Activated CD8-positive, alpha-beta memory T cell treated with anti-CD3 and anti-CD28 coated beads for 1 hour (primary cell): Measurements from ENCODE around the gene EMP2.
"Not testable (repeated sequence)": the region's sequence is repeated elsewhere in the genome, so short reads cannot be mapped to it uniquely, and the experiment has no call there.

Experiments
- DNase-seq, 2 donors: peaks; one replicate each; pipeline ENCODE4 v3.0.0-alpha.2; 2020; ENCODE audit warnings: low read depth in 1 of 2; ENCODE audit errors: extremely low read depth in 1 of 2

Gene EMP2, protein sequence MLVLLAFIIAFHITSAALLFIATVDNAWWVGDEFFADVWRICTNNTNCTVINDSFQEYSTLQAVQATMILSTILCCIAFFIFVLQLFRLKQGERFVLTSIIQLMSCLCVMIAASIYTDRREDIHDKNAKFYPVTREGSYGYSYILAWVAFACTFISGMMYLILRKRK

DNA sequence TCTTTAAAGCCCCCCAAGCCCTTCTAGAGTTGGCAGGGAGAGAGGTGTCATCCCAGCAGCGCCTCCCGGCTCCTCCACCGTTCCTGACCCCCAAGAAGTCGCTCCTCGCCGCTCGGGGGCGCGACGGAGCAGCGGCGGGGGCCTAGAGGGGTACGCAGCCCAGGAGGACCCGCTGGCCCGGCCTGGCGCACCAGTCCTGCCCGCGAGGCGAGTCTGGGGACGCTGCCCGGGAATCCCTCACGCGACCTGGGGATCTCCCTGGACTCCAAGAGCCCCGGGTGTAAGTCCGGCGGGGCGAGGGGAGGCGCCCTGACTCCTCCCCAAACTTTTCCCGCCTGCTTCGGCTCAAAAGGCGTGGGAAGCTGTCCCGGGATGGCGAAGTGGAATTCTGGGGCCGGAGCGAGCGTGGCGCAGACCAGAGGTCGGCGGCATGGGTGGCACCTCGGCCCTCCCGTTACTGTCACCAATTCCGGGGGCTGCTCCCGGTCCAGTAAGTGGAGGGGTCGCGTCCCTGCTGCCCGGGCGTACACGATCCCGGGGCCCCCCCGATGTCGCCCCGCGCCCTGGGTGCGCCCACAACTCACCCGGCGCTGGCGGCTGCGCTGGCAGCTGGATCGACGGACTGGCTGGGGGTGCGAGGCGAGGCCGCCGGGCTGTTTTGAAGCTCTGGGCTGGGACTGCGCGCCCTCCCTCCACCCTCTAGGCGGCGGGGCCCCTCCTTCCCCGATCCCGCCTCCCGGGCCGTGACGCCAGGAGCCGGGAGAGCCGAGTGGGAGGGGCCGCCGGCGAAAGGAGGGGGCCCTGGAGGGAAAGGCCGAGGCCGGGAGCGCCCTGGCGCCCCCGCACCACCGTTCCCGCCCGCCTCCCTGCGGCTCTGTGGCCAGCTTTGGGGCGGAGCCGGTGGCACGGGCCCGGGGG lies at the start of gene EMP2:
EMP2 (minus strand) TSS at position 634 of the 918 bp plus-strand sequence. CDS start 32,981 bp downstream, outside the sequence.
- no peak for DNase-seq

DNA sequence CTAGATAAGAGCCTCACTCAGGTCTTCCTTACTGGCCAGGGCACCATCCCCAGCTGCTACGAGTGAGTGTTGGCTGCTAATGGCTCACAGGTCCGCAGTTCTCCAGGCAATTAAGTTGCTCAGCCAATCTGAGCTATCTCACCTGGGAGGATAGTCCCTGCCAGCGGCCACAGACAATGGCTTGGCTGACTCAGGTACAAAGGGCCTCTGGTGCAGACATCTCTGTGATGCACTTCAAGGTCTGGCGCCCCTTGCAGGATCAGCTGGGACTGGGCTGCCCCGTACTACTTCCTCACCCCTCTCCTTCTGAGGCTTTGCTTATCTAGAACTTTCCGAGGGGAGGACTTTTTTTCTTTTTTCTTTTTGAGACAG lies 49.2 kb upstream of the EMP2 start:
- no peak for DNase-seq

DNA sequence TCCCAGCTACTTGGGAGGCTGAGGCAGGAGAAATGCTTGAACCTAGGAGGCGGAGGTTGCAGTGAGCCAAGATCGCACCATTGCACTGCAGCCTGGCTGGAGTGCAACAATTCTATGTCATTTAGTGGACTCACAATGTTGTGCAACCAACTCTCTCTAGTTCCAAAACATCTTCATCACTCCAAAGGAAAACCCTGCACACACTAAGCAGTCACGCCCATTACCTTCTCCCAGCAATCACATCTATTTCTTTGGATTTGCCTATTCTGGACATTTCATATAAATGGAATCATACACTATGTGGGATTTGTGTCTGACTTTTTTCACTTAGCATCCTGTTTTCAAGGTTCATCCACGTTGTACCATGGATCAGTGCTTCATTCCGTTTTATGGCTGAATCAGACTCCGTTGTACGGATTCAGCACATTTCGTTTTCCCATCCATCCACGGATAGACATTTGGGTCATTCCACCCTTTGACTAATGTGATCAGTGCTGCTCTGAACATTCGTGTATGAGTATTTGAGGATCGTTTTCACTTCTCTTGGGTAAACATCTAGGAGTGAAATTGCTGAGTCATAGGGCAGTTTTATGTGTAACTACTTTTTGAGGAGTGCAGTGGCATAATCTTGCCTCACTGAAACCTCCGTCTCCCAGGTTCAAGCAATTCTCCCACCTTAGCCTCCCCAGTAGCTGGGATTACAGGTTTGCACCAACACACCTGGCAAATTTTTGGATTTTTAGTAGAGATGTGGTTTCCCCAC lies 45.4 kb upstream of the EMP2 start:
- DNase-seq: no peak

DNA sequence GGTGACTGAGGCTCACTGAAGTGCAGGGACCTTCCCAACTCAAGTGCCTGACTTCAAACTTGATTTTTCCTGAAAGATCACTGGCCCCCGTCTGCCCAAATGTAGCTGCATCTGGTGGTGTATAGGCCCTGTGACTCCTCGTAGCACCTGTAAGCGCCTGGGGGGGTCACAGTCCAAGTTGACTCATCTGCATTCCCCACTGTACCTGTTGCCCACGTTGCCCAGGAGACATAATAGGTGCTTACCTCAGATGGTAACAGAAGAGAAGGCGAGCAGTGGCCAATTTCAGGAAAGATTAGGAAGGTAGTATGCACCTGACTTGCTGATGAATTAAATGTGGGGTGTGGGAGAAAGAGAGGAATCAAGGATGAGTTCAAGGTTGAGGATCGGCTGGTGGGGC lies 44.1 kb upstream of the EMP2 start:
- no peak for DNase-seq

DNA sequence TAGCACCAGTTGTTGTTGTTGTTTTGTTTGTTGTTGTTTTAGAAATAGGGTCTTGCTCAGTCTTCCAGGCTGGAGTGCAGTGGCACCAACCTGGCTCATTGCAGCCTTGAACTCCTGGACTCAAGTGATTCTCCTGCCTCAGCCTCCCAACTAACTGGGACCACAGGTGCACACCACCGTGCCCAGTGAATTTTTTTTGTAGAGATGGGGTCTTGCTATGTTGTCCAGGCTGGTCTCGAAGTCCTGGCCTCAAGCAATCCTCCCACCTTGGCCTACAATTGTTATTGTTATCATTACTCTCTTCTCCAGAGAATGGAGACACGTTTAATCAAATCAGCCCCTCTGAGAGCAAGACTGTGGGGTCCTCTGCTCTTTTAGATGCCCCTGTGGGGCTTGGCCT lies 42.7 kb upstream of the EMP2 start:
- DNase-seq: no peak

DNA sequence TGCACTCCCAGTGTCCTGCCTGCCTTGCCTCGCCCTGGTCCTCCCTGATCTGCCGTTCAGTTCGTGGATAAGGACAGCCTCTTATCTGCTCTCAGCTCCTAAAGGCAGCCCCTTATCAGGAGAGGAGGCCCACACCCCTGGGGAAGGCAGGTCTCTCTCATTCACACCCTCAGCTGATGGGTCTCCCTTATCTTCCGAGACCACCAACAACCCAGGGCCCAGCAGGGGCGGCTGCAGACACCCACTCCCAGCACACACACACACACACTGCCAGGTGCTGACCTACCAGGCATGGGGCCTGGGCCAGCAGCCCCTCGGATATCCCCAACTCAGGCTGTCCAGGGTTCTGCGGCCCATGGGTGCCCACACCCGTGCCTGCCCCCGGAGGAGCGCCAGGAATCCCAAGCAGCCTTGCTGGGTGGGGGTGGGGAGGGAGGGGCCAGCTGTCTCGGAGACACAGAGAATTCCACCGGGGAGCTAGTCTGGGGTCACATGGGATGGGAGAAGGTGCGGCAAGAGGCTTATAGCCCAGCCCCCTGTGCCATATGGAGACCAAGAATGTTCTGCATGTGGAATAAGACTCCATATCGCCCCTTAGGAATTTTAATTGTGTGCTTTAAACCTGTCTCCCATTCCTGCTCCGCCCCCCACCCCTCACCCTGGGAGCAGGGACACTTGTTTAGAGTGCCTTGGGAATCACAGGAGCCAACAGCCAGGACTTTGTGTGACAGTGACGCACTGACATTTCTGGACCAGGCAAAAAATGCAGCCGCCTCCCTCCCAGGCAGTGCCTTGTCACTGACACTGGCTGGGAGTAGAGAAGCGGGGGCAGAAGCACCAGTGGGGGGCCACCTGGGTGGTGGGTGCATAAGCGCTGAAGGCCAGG lies 41.9 kb upstream of the EMP2 start:
- no peak for DNase-seq

DNA sequence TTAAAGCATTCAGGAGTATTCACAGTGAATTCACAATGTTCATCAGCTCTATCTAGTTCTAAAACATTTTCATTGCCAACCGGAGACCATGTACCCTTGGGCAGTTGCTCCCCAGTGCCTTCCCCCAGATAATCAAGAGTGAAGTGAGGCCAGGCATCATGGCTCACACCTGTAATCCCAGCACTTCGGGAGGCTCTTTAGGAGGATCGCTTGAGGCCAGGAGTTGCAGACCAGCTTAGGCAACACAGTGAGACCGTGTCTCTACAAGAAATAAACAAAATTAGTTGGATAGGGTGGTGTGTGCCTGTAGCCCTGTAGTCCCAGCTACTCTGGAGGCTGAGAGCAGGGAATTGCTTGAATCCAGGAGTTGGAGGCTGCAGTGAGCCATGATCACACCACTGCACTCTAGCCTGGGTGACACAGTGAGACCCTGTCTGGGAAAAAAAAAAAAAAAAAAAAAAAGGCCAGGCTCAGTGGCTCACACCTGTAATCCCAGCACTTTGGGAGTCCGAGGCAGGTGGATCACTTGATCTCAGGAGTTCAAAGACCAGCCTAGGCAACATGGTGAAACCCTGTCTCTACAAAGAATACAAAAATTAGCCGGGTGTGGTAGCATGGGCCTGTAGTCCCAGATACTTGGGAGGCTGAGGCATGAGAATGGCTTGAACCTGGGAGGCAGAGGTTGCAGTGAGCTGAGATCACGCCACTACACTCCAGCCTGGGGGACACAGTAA lies 41.0 kb upstream of the EMP2 start:
- not testable (repeated sequence) for DNase-seq

DNA sequence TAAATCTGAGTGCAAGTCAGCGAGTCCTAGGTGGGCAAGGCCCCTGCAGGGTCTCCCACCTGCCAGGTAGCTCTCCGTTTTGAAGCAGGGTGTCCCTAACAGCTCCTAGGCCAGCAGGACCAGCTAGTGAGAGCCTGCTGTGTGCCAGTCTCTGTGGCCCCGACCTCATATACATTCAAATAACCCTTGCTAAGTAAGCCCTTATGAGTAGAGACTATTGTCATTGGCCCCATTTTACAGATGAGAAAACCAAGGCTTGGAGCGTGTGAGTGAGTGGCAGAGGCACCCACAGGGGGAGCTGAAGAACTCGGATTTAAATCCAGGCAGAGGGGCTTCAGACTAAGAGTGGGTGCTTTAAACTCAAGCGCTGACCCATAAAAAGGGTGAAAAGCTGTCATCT lies 39.7 kb upstream of the EMP2 start:
- DNase-seq: no peak

DNA sequence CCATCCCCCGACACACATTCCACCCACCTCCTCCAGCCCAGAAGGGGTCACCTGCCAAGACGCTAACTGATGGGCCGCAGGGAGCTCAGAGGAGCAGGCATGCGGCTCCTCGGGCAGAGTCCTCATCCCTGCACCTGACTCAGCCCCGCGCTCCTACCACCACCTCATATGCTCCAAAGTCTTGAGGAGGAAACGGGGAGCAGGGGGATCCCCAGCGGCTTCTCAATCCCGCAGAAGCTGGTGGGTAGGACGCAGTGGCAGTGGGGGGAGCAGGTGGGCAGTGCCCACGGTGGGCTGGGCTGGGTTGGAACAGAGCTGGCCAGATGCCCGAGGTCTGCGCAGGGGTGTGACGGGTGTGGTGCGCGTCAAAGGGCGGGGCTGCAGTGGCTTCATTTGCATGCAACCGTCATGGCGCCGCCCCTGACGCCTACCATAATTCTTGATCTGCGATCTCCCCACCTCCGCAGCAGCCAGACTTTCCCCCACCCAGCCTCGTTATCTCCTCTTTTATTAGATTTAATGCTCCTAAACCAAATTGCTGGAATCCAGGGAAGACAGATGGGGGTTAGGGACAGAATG lies 39.0 kb upstream of the EMP2 start:
- DNase-seq: no peak

DNA sequence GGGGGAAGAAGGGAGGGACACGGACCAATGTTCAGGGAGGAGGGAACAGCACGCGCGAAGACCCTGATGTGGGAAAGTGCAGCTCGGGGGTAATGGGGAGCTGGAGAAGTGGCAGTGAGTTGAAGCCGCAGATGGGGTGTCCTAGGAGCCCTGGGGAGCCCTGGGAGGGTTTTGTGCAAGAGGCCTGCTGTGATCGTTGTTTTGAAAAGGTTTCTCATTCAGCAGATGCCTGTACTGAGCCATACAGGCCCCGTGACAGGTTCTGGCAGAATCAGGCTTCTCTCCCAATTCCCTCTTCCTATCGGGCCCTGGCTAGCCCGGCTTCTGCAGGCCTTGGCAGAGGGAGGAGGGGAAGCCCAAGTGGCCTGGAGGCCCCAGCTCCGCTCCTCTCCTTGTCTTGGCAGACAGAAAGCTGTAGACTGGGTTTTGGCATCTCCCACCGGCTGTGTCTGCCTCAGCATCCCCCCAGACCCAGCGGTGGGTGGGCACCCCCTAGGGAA lies 38.4 kb upstream of the EMP2 start:
- DNase-seq: no peak

DNA sequence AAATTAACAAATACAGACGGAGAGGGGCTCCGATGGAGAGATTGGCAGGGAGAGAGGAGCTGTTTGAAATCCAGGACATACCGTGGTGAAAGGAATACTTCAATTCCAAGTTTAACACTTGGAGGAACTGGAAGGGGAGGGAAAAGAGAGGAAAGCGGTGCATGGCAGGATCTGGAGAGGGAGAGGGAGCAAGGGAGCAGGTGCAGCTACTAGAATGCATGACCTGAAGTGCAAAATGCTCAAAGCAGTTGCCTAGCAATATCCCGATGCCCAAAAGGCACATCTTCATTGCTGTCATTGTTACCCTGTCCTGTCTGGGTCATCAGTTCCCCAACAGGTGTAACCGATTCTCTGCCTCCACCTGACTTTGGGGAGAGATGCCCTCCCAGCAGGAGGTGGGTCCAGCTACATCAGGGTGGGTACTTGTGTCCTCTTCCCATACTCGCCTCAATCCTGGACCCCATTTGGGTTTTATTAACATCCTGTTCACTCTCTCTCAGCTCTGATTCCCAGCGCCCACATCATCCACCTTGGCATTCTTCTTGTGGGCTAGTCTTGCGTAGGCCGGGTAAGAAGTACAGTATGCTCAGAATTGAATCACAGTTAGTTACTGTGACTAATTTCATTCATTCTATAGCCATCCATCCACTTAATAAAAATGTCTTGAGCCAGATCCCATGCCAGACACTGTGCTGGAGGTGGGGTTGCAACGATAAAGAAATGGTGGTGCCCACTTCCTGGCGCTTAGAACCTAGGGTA lies 37.4 kb upstream of the EMP2 start:
- no peak for DNase-seq

DNA sequence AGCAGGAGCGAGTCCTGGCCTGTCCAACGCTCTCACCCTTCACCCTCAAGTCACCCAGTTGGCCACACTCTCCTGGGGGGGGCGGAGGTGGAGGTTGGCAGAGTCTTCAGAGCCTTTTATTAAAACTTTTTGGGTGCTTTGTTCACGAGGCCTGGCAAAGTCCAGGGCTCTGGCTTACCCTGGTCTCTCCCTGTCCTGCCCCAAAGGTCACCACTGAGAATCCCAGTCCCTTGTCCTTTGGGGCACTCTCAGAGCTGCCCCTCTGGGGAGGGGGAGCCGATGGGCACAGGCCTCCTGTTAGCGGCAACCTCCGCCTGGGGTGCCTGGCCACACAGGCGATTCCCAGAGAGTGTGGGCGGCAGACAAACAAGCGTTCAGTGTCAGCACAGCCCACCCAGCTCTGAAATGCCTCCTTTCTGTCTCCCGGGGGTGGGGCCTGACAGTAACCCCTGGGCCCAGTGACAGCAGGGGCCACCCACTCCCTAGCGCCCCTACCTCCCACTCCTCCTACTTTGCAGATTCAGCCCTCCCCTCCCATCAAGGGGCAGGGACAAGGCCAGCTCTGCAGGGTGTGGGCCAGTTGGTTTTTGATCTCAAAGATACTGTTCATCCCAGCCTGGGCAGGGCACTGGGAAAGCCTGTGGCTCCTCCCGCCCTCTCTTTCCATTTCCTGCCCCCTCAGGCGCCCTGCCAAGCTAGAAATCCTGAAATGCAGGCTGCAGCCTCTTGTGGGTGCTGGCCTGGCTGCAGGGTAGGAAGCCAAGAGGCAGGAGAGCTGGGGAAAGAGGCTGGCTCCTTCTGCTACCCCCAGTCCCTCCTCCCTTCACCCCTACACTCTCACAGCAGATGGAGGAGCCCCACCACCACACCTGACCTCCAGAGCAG lies 36.6 kb upstream of the EMP2 start:
- no peak for DNase-seq

DNA sequence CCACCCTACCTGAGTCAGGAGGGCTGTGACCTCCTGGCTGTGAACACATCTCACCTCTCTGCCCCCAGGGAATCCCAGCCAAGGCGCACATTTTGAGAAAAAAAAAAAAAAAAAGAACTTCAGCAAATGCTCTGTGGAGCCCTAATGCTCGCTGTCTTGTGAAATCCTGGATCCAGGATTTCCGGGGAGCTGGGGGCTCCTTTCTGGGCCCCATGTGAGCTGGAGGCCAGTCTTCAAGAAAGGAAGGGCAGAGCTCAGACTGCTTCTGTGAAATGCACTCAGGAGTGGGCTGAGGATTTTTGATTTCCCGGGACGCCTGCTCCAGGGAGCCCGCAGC lies 36.0 kb upstream of the EMP2 start:
- DNase-seq: no peak

DNA sequence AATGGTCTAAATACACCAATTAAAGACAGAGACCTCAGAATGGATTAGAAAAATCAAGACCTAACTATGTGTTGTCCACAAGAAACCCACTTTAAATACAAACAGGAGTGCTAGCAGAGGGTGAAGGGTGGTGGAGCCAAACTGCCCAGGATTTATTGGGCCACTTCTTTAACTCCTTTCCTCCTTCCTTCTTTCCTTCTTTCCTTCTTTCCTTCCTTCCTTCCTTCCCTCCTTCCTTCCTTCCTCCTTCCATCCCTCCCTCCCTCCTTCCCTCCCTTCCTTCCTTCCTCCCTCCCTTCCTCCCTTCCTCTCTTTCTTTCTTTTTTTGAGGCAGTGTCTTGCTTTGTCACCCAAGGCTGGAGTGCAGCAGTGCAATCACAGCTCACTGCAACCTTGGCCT lies 34.3 kb upstream of the EMP2 start:
- DNase-seq: no peak

DNA sequence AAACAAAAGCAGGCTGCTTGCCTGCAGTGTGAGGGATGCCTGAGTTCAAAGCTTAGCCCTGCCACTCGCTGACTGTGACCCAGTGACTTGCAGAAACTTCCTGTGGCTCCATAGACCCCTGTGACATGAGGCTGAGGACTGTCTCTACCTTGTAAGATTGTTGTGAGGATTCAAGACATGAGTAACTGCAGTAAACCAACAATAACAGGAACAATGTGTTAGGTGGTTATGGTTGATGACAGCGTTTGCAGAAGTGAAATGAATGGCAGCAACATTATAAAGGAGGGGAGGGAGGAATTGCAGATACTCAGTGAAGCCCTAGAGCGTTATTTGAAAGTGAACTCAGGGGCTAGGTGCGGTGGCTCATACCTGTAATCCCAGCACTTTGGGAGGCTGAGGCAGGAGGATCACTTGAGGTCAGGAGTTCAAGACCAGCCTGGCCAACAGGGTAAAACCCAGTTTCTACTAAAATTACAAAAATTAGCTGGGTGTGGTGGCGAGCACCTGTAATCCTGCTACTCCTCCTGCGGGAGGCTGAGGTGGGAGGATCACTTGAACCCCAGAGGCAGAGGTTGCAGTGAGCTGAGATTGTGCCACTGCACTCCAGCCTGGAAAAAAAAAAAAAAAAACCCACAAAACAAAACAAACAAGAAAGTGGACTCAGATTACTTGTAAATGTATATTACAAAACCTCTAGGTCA lies 33.5 kb upstream of the EMP2 start:
- DNase-seq: no peak

DNA sequence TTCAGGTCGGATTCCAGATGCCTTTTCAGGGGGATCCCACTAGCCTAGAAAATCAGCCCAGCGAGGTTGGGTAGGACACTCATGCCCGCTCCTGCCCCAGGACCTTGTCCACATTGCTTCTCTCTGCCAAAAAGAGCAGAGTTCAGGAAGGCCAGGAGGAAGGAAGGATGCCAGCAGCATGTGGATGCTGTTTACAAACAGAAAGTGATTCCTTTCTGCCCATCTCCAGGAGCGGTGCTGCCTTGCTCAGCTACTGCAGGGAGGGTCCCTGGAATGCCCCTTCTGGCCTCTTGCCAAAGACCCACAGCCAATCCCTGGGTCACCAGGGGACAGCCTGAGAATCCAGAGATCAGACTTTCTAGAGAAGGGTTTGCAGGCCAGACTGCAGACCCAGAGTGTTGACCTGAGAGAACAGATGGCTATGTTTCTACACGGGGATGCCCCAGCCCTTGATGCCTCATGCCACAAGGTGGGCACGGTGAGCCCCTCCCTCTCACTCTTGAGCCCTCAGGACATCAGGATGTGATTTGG lies 32.3 kb upstream of the EMP2 start:
- DNase-seq: no peak

DNA sequence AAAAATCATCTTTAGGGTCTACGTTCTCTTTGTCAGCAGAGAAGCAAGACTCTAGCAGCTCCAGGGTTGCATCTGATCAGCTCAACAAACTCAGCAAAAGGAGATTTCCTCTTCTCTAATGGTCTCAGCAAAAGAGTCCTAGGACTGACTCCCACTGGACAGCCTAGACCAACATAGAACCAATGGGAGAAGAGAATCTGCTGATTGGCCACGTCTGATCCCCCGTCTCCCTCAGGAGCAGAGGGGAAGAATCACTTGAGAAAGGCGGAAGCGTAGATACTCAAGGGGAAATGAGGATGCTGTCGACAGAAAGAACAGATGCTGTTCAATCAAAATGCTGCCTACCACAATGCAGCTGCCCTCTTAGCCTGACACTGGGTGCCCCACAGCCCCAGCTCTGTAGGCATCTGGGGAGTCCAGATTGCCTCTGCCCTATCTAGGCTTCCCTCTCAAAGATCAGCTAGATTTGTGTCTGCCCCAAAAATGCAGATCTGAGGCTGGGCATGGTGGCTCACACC lies 31.5 kb upstream of the EMP2 start:
- DNase-seq: no peak
